Right lung (tissue), 5 donors: Measurements from ENCODE around the gene MAN1A2. TPM values are rescaled to one million over a fixed set of nuclear protein-coding genes. Genes with fewer than 3 reads are reported as not detected.
"Not testable (repeated sequence)": the region's sequence is repeated elsewhere in the genome, so short reads cannot be mapped to it uniquely, and the experiment has no call there.

Experiments used
- DNase-seq, 2 donors: peaks; one replicate each; pipeline ENCODE4 v3.0.0-alpha.2; 2013
- polyA plus RNA-seq, 5 donors: library from polyadenylated mRNA; unstranded; fragments of 120-200 nt; gene quantifications; one replicate each; pipeline versions ENCODE4 v1.2.1 to v1.2.3, GENCODE V29; 2013; ENCODE audit warnings: inconsistent platforms in 1 of 5, low replicate concordance in 1 of 5; ENCODE audit not compliant: insufficient read length in 5 of 5, insufficient read depth in 1 of 5

MAN1A2 gene
- polyA plus RNA-seq, 5 donors, result 21.7 to 36.0 (median 33.5) TPM

DNA sequence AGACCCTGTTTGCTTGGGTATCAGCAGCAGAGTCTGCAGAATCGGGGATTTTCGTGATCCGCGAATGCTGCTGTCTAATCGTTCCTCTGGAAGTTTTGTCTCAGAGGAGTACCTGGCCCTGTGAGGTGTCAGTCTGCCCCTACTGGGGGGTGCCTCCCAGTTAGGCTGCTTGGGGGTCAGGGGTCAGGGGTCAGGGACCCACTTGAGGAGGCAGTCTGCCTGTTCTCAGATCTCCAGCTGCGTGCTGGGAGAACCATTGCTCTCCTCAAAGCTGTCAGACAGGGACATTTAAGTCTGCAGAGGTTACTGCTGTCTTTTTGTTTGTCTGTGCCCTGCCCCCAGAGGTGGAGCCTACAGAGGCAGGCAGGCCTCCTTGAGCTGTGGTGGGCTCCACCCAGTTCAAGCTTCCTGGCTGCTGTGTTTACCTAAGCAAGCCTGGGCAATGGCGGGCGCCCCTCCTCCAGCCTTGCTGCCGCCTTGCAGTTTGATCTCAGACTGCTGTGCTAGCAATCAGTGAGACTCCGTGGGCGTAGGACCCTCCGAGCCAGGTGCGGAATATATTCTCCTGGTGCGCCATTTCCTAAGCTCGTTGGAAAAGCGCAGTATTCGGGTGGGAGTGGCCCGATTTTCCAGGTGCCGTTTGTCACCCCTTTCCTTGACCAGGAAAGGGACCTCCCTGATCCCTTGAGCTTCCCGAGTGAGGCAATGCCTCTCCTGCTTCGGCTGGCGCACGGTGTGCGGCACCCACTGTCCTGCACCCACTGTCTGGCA, 9.2 kb upstream of the MAN1A2 start:
- not testable (repeated sequence) for DNase-seq

- DNase-seq, result not testable (repeated sequence)
Measured at GRCh38 chr1:117358604-117358887, 8.7 kb upstream of the MAN1A2 start.

GRCh38 chr1:117359561-117360289, 7.5 kb upstream of the MAN1A2 start:
- DNase-seq, result no peak

DNA sequence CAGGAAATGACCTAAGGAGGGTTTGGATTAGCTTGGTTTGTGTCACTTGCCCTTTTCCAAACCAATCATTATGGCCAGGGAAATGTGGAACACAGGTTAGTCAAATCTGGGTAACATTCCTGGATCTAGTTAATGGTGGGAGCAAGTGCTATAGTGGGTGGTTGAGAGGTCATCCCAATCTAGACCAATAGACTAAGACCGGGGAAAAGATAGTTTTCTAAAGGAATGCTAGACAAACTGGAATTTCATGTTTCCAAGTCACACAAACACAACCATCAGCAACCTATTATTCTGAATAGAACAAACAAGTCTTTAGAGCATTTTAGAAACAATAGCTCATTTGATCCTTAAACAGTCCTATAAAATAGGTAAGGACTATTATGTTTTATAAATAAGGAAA, 4.3 kb upstream of the MAN1A2 start:
- DNase-seq, result no peak

DNA sequence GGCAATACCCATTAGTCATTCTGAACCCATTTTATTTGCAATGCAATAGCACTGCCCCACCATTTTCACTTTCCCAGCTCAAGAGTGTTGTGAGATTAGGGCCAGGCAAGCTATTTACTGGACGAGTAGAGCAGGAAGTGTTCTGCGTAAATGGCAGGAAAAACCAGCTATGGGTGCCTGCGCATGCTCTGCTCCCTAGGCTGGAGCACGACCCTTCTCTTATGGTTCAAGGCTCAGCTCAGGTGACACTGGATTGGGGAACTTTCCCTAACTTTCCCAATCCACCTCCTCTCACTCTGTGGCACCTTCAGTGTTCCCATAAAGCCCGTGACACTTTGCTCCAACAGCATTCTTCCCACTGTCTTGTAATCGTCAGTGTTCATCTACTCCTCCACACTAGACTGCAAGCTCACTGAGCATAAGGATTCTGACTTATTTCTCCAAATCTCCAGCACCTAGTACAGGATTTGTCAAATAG, 3.6 kb upstream of the MAN1A2 start:
- DNase-seq, result no peak

DNA sequence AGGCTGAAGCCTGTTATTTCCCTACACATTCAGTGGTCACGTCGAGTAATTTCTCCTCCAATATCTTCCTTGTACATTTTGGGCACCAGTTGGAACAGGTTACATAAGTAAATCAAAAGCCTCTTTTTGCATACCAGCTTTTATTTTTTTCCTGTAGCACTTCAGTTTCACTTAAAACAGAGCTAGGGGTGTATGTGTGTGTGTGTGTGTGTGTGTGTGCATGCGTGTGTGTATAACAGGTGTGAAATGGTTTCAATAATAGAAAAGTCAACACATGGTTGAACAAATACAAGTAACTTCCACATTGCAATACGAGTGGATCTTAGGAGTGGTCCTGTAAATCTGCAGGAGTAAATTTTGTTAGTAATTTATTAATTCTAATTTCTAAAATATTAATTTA, 3.0 kb upstream of the MAN1A2 start:
- DNase-seq, result no peak

DNA sequence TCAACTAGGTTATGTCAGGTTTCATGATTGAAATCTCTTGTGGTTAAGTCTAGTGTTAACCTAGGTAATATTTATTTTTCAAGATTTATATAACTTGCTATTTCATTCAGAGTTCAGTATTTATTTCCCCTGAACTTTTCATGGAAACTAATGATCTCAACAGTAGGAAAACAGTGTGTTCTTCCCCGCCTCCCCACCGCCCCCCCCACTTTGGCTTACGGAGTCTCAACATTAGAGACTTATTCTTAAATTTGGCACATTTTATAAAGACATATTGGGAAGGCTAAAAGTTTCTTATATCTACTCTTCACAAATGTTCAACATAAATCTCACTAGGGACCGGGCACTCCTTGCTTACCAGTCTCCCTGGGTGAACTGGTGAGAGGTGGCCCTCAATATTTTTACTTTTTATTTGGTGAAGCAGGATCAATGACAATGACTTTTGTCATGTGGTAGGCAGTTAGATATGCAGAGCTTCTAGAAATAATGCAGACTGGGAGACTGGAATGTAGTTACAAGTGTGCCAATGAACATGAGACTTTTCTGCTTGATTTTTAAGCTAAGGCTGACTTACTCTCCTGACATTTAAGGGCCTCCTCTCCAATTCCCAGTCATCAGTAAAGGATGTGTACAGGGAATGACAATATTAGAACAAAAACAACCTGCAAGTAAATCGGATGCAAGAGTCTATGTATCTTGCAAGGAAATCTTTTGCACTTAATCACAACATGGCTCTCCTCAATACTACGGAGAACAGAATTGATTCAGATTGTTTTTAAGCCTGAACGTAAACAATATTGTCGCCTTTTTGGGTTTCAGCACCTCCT, 1.7 kb upstream of the MAN1A2 start:
- no peak for DNase-seq

GRCh38 chr1:117366177-117367045, 838 bp upstream of the MAN1A2 start:
- DNase-seq, result peak; percentile 86 to 88

DNA sequence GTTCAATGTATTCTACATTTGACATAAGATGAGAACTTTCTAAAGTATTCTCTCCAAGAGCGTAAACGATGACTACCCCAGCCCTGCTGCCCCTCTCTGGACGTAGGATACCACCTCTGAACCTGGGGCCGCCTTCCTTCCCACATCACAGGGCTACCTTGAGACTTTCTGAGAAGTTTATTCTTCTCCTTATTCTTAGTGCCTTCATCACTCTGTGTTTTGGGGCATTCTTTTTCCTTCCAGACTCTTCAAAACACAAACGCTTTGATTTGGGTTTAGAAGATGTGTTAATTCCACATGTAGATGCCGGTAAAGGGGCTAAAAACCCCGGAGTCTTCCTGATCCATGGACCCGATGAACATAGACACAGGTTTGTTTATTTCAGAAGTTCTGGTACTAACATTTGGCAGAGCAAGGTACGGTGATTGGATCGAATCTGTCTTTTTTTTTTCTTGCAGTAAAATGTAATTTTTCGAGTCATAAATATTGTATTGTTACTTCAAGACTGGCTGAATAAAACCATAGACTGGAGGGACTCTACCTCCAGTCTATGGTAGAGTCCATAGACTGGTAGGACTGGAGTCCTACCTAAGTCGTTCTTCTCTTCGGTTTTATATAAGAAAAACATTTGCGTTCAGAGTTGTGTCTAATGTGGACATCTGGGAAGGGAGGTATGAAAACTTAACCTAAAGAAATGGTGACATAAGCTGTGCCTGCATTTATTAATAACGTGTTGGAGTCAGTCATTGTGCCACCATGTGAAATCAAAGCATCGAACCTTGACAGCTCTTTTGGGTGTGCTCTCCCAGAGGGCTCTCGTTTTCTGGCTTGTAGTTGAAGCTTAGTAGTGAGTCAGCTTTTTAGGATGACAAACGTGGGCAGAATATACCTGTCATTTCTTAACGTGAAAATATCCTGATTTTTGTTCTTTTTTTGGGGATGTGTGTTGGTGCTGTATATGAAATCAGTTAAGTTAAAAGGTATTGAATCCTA, 1.2 kb downstream of the MAN1A2 start:
- no peak for DNase-seq

DNA sequence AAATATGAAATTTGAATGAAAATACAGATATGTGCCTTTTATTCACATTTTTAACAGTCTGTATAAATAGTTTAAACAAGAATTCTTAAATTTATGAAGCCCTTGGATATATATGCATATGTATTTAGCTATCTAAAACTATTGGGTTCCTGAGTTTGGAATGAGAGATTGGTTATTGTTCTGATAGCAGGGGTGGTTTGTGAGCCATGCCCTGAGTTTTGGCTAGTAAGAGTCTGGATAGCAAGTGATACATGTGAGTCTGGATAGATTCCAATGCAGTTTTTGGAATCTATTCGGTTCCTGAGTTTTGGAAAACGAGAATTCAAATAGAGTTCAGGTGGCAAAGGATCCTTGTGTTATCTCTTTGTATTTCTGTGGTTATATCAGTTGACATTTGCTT, 2.8 kb downstream of the MAN1A2 start:
- no peak for DNase-seq

DNA sequence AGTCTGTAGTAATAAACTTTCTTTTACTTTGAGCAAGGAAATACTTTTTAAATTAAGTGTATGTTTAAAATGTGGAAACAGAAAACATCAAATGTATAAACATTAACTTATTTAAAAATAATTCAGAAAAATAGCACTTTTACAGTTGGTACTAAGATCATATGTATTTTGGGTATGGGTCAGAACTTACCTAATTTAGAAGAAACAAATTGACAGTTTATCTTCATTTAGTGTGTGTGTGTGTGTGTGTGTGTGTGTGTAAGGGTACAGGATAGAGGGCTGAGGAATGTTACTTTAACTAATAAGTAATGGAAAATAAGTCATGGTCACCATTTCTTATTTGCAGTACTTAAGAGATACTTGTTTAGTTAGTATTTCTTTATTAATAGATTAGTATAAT, 3.3 kb downstream of the MAN1A2 start:
- no peak for DNase-seq

GRCh38 chr1:117371441-117372151, 4.3 kb downstream of the MAN1A2 start:
- DNase-seq, result no peak

- DNase-seq, result no peak
Measured at GRCh38 chr1:117372863-117373412, 5.7 kb downstream of the MAN1A2 start.

DNA sequence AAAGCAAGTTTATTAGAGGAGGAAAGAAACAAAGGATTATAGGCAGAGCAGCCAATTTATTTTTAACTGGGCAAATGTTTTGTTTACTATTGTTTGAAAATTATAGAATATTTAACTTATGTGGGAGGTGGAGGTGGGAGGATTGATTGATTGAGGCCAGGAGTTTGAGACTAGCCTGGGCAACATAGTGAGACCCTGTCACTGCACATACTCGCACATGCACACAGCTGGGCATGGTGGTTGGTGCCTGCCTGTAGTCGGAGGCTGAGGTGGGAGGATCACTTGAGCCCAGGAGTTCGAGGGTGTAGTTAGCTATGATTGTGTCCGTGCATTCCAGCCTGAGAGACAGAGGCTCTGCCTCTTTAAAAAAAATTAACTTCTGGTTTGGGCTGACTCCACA, 6.7 kb downstream of the MAN1A2 start:
- DNase-seq, result no peak

- DNase-seq, result no peak
Measured at GRCh38 chr1:117375327-117375726, 8.1 kb downstream of the MAN1A2 start.

DNA sequence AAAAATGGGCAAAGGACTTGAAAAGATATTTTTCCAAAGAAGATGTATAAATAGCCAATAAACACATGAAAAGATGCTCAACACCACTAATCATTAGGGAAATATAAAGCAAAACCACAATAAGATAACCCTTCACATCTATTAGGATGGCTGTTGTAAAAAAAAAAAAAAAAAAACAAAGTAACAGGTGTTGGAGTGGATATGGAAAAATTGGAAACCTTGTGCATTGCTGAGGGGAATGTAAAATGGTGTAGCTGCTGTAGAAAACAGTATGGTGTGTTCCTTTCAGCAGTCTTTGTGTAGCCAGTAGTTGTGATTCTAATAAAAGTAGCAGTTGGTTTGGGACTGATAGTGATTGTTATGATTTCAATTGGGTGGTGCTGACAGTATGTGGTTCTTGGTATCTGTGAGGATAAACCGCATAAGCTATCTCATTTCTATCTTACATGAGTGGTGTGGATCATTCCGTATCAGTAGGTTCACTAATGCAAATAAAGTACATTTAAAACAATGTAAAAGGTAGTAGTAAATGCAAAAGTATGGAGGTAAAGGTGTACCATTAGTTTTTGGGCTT, 19.9 kb downstream of the MAN1A2 start:
- no peak for DNase-seq

DNA sequence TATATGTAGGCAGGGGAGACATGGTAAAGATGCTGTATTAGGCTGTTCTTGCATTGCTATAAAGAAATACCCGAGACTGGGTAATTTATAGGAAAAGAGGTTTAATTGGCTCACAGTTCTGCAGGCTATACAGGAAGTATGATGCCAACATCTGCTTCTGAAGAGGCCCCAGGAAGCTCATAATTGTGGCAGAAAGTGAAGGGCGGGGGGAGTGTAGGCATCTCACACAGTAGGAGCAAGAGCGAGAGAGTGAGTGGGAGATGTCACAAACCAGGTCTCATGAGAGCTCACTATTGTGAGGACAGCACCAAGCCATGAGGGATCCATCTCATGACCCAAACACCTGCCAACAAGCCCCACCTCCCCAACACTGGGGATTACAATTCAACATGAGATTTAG, 21.1 kb downstream of the MAN1A2 start:
- DNase-seq, result no peak

DNA sequence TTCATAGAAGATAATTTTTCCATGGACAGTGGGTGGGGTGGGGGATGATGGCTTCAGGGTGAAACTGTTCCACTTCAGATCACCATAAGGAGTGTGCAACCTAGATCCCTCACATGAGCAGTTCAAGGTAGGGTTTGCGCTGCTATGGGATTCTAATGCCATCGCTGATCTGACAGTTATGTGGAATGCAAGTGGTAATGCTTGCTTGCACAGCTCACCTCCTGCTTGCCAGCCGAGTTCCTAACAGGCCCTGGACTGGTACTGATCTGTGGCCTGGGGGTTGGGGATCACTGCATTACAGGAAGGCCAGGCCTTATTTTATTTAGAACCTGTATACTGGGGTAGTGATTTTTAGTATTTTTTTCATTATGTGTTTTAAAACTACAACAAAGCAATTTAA, 22.0 kb downstream of the MAN1A2 start:
- DNase-seq, result no peak

- no peak for DNase-seq
Measured at GRCh38 chr1:117389779-117390178, 22.5 kb downstream of the MAN1A2 start.
